HL-60 (cell line): ENCODE data around the gene VPS13D.

Source experiments
- DNase-seq, 2 experiments: peaks; one replicate each; pipeline ENCODE4 v3.0.0-alpha.2; 2010 to 2020; ENCODE audit warnings: low read depth in 1 of 2, low spot score in 1 of 2
- H3K27ac ChIP-seq: fragments of 250-450 bp; sonication (Bioruptor Pico); replicated peaks from 2 replicates; pipeline ENCODE4 v1.5.1; 2020; ENCODE audit warnings: mild to moderate bottlenecking, moderate library complexity
- H3K27me3 ChIP-seq: fragments of 250-450 bp; sonication (Bioruptor Pico); 2 replicates; pipeline ENCODE4 v1.5.1; 2021; ENCODE audit warnings: mild to moderate bottlenecking, moderate library complexity; ENCODE audit not compliant: insufficient read depth, poor library complexity, severe bottlenecking
- H3K4me3 ChIP-seq: replicated peaks from 2 replicates; pipeline ENCODE4 v1.5.1; 2011; ENCODE audit warnings: mild to moderate bottlenecking, control low read depth, low read length; ENCODE audit not compliant: insufficient read depth
- CTCF ChIP-seq: IDR thresholded peaks from one replicate; pipeline ENCODE4 v1.5.1; 2011; ENCODE audit warnings: low read length, control low read depth, inconsistent platforms; ENCODE audit not compliant: insufficient read depth
- GABPA ChIP-seq: IDR thresholded peaks from 2 replicates; pipeline ENCODE4 v1.6.1; 2012; ENCODE audit warnings: low read depth
- POLR2AphosphoS5 ChIP-seq: IDR thresholded peaks from 2 replicates; pipeline ENCODE4 v1.6.1; 2012; ENCODE audit warnings: low read depth
- REST ChIP-seq: IDR thresholded peaks from 2 replicates; pipeline ENCODE4 v1.6.1; 2012; ENCODE audit warnings: low read depth; ENCODE audit not compliant: insufficient replicate concordance
- SPI1 ChIP-seq: IDR thresholded peaks from 2 replicates; pipeline ENCODE4 v1.6.1; 2012; ENCODE audit warnings: low read depth, mild to moderate bottlenecking, borderline replicate concordance

VPS13D gene

GRCh38 chr1:12279003-12279402 is 49.2 kb downstream of the VPS13D start:
- Histone ChIP-seq H3K27ac (no peak overlapping the region), H3K4me3 (no peak overlapping the region), H3K27me3 (no peaks in the 10 kb centered on the region)
- TF ChIP-seq REST = no peak
- TF ChIP-seq CTCF = no peak
- TF ChIP-seq POLR2AphosphoS5 = no peak
- no peak for TF ChIP-seq SPI1
- no peak for TF ChIP-seq GABPA
- no peak for DNase-seq

DNA sequence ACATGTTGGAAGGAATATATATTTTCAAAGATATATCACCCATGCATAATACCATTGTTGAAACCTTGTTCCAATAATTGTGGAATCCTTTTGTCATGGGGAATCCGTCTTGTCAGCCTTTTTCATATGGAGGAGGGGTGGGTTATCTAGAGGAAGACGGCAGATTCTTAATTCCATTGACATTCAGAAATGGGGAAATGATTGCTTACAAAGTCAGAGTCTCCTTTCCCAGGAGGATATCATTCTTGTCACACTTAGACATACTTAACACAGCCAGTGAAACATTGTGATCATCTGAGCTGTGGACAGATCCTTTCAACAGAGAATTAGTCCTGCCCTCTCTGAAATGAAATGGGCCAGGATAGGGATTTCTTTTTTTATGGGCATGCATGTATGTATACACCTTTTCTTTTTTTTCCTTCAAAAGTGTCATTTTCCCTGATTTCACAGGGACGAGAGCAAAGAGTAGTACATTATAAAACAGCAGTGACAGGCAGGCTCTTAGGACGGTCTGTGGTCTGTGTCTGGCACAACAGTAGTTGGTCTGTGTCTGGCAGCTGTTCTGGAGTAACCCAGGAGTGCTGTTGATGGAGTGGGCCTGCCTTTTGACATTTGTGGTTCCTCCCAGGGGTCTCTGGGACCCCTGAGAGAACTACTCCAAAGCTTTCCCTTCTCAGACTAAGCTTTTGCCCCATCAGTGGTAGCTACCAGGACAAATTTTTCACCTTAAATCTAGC is 50.1 kb downstream of the VPS13D start:
- Histone ChIP-seq H3K27ac (no peak overlapping the region), H3K4me3 (no peak overlapping the region), H3K27me3 (no peaks in the 10 kb centered on the region)
- TF ChIP-seq GABPA (no peak), CTCF (no peak), SPI1 (no peak), REST (no peak), POLR2AphosphoS5 (no peak)
- no peak for DNase-seq

DNA sequence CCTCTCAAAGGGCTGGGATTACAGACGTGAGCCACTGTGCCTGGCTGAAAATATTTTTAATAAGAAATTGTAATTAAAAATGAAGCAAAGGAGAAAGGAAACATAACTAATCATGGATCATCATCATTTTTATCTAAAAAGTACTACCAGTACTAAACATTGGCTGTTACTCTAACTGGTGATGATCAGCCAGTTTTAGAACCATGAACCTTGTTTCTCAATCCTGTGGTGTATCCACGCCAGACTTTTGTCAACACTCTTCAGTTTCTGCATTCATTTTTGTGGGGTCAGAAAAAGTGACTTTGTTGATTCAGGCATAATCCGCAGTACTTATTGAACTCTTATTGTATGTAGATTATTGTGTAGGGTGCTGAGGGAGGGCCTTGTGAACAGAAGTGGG is 52.3 kb downstream of the VPS13D start:
- TF ChIP-seq REST = no peak
- TF ChIP-seq POLR2AphosphoS5 = no peak
- TF ChIP-seq SPI1 = no peak

More for the DNA sequence above, 52.3 kb downstream of the VPS13D start:
- H3K27ac ChIP-seq = no peak overlapping the region
- H3K27me3 ChIP-seq = no peaks in the 10 kb centered on the region
- no peak overlapping the region for H3K4me3 ChIP-seq
- no peak for DNase-seq
